DMS 273 treated with DMSO at 0.1 percent for 48 hours (cell line): Measurements from ENCODE around the gene PGA3.
"Not testable (repeated sequence)": the region's sequence is repeated elsewhere in the genome, so short reads cannot be mapped to it uniquely, and the experiment has no call there.

Experiments
- DNase-seq: peaks from one replicate; lab custom pipeline; 2025; lab: John Stamatoyannopoulos, UW

The PGA3 gene

DNA sequence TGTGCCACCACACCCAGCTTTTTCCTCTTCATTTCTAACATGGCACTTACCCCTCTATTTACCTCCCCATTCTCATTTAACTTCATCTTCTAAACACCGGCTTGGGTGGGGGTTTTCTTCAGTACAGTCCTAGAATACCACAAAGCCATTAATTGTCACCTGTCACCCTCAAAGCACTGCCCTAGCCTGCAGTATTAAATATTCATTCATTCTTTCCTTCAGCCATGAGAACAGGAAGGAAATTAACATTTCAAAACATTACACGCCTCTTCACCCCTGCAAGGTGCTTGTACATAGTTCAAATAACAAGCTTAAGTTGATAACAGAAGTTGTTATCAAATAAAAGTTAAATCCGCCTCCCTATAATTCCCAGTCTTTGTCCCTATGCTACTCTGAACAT is 31.4 kb upstream of the PGA3 start:
- DNase-seq: no peak

DNA sequence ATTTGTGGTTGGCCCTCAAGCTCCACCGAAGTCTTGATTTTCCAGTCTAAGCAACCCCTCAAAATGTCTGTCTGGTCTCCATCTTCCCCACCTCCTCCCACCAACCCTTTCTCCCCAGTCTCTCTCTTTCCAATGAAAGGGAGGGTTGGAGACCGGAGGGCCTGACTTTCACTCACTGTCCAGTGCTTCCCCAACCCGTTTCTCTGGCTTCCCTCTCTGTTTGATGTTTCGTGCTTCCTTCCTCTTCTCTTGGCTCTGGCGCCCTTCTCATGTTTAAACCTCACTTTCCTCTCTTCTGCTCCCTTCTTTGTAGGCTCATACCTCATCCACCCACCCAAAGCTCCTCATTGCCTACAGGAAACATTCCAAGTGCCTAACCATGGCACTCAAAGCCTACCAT is 31.0 kb upstream of the PGA3 start:
- DNase-seq: no peak

DNA sequence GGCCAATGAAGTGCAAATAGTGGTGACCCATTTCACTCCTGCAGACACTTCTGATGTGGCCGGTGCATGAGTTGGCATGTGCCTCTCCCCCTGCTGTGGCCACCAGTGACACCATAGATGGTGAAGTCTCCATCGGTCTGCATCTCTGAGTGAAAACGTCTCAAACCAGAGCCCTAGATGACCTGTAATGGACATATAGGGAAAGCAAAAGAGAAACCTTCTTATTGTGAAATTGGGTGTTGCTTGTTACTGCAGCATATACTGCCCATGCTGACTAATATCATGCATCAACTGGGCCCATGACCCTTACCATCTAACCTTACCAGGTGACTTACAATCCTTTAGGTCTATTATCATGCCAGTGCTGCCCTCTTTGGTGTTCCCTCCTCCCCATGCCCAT is 30.4 kb upstream of the PGA3 start:
- DNase-seq: no peak

DNA sequence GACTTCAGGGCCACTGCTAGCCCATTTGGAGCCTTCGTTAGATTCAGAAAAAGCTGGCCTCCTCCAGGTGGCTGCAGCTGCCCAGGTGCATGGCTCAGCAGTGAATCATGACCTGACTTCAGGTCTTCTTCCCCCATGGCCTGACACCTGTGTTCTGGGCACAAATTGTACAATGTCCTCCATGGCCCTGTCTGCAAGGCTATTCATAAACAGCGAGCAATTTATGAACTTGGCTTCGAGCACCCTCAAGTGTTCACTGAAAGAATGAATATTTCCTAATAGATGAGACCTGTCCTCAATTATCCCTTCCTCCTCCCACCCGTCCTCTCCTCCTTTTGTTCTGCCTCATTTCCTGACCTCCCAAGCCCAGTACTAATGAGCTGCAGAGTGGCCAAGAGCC is 29.9 kb upstream of the PGA3 start:
- peak; percentile 2 for DNase-seq

DNA sequence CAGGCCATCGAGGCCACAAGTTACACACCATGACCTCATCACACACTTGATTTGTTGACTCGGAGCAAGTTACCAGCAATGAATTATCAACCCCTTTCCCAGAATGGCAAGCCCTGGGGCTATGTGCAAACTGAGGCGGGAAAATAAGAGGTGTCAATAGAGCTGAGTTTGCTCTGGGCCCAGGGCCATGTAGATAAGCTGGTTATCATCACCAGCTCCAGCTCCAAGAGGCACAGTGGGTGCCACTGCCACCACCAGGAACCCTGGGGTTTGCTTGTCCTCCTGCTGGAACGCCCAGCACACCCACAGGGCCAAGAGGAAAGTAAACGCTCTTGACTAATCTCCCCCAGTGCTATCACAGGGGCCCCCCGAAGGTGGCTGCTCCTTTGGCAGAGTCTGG is 29.0 kb upstream of the PGA3 start:
- DNase-seq: no peak

DNA sequence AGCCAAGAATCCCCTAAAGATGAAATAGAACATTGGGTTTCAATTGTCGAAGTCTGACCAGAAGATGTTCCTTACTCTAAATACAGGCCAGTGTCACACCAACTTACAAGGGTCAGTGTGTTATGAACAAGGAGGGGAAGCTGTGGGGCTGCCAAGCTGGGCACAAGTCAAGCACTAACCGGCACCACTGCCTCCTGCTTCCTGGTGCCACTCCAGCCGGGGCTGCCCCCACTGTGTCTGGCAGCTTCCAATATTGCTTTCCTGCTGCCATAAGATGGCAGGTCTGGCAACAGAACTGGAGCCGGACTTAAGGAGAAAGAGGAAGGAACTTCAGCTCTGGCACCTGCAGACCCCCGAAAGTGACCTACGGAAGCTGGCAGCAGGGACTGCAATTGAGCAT is 28.4 kb upstream of the PGA3 start:
- DNase-seq: no peak

DNA sequence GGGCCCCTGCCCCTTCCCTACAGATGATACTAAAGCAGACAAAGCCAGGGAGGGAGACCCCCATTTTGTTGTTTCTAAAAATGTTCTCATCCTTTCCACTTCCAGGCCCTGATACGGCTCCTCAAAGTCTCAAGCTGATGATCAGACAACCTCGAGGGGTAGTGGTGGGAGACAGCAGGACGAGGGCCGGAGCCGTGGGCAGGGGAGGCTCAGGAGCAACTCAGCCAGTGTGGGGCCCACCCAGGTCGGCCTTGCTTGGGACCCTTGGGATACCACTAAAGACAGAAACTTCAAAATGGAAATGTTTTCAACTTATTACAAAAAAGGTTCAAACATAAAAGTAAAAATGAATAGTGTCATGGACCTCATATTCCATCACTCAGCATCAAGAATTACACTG is 26.9 kb upstream of the PGA3 start:
- DNase-seq: no peak

DNA sequence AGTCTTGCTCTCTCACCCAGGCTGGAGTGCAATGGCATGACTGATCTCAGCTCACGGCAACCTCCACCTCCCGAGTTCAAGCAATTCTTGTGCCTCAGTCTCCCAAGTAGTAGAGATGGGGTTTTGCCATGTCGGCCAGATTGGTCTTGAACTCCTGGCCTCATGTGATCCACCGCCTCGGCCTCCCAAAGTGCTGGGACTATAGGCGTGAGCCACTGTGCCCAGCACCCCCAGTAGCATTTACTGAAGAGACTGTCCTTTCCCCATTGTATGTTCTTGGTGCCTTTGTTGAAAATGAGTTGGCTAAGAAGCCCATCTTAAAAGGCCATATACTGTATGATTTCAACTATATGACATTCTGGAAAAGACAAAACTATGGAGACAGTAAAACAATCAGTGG is 23.1 kb upstream of the PGA3 start:
- not testable (repeated sequence) for DNase-seq

DNA sequence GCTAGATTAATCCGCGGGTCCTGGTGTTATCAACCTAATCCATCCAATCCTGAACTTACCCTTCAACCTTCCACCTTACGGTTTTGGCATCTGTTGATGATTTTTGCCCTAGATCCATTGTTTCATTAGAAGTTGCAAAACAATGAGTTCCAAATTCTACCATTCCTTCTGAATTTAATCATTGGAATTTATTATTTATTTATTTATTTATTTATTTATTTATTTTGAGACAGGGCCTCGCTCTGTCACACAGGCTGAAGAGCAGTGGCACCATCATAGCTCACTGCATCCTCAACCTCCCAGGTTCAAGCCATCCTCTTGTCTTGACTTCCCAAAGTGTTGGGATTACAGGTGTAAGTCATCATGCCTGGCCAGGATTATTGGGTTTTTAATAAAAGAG is 21.8 kb upstream of the PGA3 start:
- DNase-seq: no peak

DNA sequence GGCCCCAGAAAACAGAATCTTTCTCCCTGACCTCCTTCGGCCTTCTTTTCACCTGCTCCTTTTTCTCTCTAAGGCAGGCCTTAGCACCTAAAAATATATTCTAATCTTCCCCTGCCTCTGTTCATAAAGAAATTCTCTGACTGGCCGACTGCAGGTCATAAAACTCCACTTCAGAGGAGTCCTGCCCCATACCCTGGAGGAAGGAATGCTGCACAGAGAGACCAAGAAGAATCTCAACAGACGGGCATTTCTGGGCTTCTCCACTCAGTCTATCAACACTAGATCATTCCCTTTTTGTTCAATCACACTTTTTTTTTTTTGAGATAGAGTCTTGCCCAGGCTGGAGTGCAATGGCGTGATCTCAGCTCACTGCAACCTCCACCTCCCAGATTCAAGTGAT is 19.7 kb upstream of the PGA3 start:
- no peak for DNase-seq

DNA sequence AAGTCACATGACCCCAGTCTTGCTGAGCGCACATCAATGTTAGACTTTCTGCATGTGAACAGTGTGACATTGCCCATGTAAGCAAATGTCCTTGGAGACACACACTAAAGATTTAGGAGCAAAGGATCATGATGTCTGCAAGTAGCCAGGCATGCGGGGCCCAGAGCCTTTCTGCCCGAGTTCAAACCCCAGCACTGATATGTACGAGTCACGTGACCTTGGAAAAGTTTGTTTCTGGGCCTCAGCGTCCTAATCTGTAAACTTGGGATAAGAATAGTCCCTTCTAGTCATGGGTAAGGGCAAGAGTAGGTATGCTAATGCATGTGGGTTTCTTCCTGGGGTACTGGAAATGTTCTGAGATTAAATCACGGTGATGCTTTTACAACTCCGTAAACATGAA is 16.8 kb upstream of the PGA3 start:
- DNase-seq: no peak

DNA sequence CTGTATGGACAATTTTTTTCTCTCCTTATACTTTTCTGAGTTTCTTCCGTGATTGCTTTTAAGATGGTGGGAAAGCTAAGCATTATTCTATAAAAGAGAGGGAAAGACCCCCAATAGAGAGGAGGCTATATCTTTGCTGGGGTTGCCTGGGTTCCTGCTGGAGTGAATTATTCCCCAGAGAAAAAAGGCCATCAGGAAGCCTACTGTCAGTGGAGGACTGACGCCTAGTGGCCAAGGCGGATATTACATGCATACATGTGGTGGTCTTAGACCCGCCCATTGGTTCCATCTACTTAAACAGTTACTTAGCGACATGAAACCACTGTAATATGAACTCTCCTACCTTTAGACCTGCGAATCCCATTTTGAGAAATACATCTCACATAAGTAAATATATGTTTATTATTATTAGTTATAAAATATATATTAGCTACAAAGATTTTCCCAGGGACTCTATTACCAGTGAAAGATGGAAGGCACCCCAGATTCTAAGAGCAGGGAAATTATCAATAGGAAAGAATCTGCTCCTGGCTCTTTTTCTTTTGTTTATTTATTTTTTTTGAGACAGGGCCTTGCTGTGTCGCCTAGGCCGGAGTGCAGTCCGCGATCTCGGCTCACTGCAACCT is 15.7 kb upstream of the PGA3 start:
- DNase-seq: peak; percentile 38

DNA sequence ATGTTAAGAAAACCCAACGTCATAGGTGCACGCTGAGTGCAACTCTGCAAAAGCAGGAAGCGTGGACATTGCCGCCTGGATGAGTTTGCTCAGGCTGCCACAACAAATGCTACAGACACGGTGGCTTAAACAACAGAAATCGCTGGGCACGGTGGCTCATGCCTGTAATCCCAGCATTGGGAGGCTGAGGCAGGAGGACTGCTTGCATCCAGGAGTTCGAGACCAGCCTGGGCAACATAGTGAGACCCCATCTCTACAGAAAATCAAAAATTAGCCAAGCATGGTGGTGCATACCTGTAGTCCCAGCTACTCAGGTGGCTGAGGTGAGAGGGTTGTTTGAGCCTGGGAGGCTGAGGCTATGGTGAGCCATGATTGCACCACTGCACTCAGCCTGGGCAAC is 13.4 kb upstream of the PGA3 start:
- no peak for DNase-seq

DNA sequence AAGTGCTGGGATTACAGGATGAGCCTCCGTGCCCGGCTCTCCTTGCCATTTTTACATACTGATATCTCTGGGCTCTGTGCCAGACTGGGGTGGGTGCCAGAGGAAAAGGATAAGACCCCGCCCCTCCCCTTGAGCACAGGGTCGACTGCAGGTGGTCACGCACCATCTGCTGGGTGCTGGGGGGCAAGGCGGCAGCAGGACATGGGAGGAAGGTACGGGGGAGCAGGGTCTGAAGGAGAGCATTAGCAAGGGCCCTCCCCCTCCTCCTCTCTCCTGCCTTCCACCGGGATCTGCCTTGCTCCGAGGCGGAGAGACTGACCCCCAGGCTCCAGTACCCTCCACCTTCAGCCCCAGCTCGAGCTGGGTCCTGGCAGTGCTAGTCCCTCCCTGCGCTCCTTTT is 9.7 kb upstream of the PGA3 start:
- DNase-seq: peak; percentile 20

DNA sequence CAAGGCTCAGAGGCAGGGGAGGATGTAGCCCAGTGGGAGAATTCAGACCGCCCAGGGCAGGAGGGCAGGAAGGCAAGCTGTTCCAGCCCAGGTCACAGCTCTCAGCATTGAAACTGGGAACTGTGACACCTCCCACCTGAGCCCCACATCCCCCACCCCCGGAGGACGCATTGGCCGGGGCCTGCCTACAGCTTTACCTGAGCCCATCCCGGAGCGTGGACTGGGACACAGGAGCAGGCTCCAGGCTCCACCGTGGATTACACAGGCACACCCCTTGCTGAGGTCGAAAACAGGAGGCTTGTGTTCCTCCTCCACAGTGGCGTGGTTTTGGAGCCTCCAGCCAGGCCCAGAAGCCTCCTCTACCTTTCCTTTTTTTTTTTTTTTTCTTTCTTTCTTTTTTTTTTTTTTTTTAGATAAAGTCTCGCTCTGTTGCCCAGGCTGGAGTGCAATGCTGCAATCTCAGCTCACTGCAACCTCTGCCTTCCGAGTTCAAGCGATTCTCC is 9.1 kb upstream of the PGA3 start:
- no peak for DNase-seq

DNA sequence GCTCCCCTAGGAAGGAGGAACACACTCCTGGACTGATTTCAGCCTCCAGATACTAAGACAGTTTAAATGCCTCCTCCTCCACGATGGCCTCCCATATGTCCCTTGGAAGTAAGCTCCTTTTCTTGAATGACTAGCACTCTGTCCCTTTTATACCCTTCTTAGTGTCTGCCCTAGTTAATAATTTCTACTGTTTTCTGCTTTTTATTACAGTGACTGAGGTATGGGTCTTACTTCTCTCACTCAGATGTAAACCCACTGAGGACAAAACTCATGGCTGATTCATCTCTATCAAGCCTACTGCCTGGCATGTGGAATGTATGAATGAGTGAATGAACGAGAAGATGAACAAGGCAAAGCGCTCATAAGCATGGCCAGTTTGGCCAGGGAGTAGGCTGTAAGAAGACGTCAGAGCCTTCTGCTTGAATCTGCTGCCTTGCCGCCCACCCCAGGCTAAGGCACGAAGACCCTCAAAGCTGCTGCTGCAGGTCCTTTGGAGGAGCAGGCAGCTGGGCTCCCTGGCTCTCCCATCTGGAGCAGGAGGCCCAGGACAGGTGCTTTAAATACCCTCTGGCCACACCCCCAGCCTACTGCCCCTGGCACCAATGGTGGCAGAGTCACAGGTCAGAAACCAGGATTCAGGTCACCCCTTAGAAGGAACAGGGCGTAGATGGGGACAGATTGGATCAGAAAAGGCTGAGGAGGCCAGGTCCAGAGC is 8.2 kb upstream of the PGA3 start:
- no peak for DNase-seq

DNA sequence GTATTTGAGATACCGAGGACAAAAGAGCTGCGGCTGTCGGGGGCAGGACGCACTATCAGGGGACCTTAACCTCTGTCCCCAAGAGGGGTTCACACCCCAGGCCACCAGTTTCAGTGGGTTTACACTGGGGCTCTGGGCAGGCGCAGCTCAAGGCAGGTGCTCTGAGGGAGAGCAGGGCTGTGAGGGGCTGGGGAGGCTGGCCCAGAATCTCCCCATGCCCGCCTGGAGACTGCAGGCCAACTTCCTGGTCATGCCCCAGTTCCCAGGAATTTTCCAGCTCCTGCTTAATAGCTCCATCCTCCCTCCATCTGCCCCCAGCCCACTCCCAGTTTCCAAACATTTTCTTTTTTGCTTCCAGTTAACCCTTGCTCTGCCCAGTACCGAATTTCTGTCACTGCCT is 7.6 kb upstream of the PGA3 start:
- DNase-seq: no peak

DNA sequence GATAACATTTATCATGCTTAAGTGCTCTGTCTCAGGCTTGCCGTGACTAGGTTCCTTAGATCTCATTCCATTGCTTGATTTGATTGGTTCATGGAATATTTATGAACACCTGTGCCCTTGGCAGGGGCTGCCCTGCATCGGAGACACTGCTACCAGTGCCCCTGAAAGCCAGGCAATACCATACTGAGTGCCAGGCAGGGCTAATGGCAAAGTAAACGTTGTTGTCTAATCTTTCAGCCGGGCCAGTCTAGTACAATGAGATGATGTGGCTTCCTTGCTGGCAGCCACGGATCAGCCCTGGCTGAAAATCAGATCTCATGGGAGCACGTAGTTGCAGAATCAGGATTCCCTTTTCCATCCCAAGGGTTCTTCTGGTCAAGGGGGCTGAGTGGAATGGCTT is 5.0 kb upstream of the PGA3 start:
- no peak for DNase-seq

DNA sequence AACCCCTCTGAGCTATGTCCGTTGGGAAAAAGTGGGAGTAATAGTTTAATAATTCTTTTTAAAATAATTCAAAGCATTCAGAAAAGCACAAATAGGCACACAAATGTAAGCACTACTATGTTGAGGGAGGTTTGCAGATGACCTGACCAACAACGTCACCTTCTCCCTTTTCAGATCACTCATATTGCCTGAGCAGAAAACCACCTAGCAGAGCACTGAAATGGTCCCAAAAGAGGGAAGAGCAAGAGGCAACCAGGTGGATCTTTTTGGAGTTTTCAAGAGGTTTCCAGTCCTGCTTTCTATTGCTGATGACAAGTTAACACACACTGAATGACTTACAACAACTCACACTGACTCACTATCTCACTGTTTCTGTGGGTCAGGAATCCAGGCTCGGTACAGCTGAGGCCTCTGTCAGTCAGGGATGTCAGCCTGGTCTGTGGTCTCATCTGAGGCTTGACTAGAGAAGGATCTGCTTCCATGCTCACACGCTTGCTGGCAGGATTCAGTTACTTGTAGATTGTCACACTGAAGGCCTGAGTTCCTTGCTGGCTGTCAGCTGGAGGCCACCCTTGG is 4.3 kb upstream of the PGA3 start:
- DNase-seq: no peak

DNA sequence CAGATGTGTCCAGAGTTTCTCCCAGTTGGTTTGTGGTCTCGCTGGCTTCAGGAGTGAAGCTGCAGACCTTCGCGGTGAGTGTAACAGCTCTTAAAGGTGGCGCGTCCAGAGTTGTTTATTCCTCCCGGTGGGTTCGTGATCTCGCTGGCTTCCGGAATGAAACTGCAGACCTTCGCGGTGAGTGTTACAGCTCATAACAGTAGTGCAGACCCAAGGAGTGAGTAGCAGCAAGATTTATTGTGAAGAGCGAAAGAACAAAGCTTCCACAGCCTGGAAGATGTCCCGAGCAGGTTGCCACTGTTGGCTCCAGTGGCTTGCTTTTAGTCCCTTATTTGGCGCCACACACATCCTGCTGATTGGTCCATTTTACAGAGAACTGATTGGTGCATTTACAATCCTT is 1.8 kb upstream of the PGA3 start:
- DNase-seq: no peak

DNA sequence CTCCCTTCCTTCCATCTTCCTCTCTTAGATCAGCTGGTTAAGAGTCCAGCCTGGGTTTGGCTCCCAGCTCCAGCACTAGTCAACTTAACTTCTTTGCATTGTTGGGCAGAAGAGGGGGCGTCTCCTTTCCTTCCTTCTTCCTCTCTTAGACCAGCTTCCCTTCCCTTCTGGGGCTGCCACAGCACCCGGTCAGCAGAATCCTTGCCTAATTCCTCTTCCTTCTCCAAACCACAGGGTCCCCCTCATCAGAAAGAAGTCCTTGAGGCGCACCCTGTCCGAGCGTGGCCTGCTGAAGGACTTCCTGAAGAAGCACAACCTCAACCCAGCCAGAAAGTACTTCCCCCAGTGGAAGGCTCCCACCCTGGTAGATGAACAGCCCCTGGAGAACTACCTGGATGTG is 558 bp downstream of the PGA3 start:
- not testable (repeated sequence) for DNase-seq

DNA sequence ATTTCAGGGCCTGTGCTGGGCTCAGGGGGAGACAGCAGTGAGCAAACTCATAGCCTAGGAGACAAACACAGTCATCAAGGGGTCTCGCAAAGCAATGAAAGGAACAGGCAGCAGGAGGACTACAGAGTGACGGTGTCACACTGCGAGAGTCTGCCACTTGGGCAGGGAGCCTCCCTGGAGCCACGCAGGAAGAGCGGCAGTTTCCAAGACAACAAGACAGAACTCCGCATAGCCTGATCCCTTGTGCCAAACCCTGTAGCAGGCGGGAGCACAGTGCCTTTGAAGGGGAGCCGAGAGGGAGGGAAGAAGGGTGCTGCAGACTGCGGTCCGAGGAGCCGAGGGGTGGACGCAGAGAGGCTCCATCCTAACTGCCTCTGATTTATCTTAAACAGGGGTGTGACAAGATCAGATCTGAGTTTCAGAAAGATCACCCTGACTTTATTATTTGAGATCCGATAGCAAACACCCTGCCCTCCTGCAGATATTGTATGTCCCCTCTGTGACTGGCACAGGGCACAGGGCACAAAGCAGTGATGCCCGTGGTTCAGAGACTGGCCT is 1.3 kb downstream of the PGA3 start:
- DNase-seq: not testable (repeated sequence)

DNA sequence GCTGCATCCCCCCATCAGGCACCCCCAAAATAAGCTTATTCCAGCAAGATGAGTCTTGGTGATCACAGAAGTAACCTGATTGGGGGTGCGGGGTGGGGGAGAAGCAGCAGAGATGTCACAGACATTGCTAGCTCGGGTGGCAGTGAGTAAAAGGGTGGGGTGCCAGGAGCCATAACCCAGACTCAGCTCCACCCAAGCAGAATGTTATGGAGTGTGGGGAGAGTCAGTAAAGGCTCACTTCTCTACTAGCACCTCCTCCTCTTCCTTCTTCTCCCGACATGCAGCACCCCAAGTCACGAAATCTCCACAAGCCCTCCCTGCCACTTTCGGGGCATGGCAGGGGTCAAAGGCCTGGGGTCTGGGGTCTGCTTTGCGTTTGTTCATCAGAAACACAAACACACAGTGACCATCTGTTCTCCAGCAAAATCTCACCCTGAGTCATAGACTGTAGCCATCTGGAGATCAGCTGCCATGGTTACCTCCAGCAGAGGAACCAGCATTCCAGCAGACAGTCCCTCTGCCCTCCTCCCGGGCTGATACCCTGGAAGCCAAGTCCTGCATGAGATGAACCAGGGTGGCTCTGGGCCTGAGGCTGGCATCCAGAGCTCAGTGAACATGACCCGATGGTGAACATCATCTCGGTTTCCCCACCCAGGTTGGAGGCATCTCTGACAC is 4.5 kb downstream of the PGA3 start:
- DNase-seq: not testable (repeated sequence)
